SIG-M5 (cell line): ENCODE data around the gene NKAIN4.

ENCODE experiments used
- DNase-seq: peaks from one replicate; lab custom pipeline; 2025; lab: John Stamatoyannopoulos, UW

NKAIN4 gene

GRCh38 chr20:63254232-63254605, at the start of gene NKAIN4:
TSS of gene NKAIN4 (minus strand) at chr20:63254463. CDS start at chr20:63254450, 13 bp downstream.
- DNase-seq, result no peak

GRCh38 chr20:63303095-63303666, 48.9 kb upstream of the NKAIN4 start:
- no peak for DNase-seq

DNA sequence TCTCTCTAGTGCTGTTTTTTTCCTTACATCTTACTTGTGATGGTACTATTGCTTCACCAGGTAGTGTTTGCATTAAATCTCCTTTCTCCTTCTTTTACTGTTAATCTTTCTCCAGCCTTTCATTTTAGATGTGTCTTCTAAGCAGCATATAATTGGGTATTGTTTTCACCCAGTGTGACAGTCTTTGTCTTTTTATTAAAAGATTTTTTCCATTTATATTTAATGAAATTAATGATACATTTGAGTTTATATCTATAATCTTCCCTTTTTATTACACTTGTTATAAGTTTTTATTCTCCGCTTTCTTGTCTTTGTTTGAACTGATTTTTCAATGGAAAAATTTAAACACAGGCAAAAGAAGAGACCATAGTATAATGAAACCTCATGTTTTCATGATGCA, 47.4 kb upstream of the NKAIN4 start:
- no peak for DNase-seq

DNA sequence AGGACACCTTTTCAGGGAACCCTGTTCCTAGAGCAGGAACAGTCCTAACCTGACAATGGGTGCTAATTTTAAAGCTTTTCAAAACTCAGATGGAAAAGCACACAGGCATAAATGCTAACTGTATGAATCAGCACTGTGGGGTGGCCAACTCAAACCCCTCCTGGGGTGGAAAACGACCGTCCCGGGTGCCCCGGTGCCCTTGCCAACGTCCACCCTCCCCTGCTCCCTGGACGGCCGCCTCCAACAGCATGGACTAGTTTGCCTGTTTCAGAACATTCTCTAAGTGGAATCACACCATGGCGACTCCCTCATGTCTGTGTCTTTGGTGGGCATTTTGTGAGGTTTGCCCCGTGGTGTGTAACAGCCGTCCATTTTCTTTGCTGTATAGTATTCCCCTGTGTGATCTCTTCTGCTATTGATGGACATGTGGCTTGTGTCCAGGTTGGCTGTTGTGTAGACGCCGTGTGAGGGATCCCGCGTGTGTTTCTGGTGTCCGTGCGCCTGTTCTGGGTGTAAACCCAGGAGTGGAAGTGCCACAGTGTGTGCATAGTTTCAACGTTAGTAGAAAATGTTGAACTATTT, 44.6 kb upstream of the NKAIN4 start:
- no peak for DNase-seq

DNA sequence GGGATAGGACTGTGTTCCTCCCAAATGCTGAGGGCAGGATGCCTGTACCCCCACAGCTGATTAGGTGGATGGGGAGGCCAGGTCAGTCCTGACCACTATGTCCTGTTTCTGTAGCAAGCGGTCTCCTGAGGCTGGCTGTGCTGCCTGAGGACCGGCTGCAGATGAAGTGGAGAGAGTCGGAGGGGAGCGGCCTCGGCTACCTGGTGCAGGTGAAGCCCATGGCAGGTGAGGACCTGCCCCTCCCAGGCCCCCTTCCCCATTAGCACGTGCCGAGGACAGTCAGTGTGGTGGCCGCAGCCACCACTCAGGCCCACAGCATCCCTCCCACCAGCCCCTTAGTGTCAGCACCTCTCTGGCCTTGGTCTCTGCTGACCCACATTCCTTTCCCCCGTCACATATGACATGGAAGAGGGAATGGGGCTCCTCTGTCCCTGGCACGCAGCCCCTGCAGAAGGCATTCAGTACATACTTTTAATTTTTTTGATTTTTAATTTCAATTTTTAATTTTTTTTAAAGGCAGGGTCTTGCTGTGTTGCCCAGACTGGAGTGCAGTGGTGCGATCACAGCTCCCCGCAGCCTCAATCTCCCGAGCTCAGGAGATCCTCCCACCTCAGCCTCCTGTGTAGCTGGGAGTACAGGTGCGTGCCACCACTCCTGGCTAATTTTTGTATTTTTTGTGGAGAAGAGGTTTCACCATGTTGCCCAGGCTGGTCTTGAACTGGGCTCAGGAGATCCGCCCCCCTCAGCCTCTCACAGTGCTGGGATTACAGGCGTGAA, 43.7 kb upstream of the NKAIN4 start:
- DNase-seq, result no peak

DNA sequence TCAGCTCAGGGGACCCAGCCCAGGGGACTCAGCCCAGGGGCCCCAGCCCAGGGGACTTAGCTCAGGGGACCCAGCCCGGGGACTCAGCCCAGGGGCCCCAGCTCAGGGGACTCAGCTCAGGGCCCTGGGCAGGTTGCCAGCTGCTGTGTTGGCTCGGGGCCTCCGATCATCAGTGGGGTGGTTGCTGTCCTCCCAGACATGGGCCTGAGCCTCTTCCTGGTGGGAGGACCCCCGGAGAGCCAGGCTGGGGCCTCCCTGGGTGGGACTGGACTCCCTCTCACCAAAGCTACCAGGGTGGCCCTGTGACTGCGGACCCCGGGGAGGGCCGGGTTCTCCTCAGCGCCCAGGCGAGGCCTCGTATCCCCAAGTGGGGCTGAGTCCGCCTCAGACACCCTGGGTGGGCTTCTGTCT, 43.1 kb upstream of the NKAIN4 start:
- no peak for DNase-seq

- no peak for DNase-seq
Observed at GRCh38 chr20:63296531-63297299, 42.5 kb upstream of the NKAIN4 start.

- no peak for DNase-seq
Observed at GRCh38 chr20:63295846-63296245, 41.6 kb upstream of the NKAIN4 start.

DNA sequence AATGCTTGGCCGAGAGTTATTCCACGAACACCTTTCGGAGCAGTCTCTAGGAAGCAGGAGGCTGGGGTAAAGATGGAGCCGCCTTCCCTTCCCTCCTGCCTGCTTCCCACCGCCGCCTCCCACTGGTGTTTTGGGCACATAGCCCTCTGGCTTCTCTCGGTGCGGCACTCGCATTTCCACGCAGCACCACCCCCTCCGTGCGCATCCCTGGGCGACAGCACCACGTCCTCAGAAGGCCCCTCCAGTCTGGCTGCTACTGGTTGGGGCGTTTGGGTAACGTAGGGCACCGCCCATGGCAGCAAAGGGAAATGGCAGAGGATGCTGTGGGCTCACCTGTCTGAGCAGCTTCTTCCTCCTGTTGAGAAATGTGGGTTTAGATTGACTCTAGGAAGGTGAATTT, 41.2 kb upstream of the NKAIN4 start:
- DNase-seq, result no peak

- no peak for DNase-seq
Observed at GRCh38 chr20:63295018-63295417, 40.8 kb upstream of the NKAIN4 start.

GRCh38 chr20:63294536-63294900, 40.3 kb upstream of the NKAIN4 start:
- DNase-seq, result no peak

DNA sequence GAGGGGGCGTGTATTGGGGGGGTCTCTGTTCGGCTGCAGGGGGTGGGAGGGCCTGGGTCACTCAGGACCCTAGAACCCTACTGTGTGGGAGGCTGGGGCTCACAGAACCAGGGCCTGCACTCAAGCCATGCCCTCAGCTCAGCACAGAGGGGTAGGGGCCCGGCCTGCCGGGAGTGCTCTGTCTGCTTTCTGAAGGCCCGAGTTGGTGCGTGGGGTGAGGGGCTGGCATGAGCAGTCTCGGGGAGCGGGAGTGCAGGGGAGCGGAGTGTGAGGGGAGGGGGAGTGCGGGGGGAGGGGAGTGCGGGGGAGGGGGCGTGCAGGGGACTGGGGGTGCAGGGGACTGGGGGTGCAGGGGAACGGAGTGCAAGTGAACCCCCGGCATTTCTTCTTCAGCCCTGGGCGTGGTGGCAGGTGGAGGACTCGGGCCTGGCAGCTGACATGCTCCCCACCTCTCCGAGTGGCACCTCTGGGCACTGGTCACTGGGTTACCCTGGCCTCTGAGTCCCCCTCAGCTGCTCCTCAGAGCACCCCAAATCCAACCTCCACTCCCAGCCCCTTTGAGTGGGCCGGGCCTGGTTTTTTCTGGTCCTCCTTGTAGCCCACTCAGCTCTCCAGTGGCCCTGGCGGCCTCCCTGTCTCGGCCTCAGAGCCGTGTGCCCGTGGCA, 39.7 kb upstream of the NKAIN4 start:
- DNase-seq, result no peak

GRCh38 chr20:63293456-63293855, 39.2 kb upstream of the NKAIN4 start:
- DNase-seq, result no peak

DNA sequence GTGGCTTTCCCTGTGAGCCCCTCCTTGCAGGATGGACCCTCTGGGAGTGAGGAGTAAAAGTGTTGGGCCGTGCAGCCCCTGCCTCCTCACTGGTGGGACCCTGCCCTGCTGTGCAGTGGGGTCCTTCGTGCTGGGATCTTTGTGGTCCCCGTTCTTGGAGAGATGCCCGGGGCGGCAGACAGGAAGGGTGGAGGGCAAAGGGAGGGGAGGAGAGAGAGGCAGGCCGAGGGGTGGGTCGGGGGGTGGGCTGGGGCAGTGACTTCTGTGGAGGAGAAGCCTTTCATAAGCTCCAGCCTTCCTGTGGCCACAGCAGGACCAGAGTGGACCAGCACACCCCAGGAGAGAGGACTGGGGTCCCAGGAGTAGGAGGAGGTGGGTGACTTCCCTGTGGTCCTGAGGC, 38.6 kb upstream of the NKAIN4 start, which contains the start of gene COL20A1:
Gene COL20A1, plus strand, starts transcription at position 283 of the 400 bp plus-strand sequence. CDS start 1,922 bp downstream, outside the sequence.
- no peak for DNase-seq

GRCh38 chr20:63292292-63292701, 38.0 kb upstream of the NKAIN4 start:
- DNase-seq, result no peak

DNA sequence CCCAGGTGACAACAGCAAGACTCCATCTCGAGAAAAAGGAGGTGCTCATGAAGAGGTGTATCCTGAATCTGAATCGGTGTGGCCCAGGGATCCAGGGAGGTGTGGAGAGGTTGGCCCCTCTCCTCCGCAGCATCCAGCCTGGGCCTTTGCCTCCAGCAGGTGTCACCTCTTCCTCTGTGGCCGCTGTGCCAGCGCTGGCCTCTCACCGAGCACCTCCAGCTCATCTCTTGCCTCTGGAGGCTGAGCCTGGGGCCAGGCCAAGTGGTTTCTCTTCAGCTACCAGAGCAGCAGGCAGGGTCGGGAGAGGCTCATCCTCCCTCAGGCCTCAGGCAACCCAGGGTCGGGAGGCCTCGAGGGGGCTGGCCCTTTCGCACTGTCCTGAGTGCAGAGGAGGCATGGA, 37.5 kb upstream of the NKAIN4 start:
- DNase-seq, result no peak

- DNase-seq, result no peak
Observed at GRCh38 chr20:63290677-63291472, 36.6 kb upstream of the NKAIN4 start.

- no peak for DNase-seq
Observed at GRCh38 chr20:63290136-63290676, 35.9 kb upstream of the NKAIN4 start.

DNA sequence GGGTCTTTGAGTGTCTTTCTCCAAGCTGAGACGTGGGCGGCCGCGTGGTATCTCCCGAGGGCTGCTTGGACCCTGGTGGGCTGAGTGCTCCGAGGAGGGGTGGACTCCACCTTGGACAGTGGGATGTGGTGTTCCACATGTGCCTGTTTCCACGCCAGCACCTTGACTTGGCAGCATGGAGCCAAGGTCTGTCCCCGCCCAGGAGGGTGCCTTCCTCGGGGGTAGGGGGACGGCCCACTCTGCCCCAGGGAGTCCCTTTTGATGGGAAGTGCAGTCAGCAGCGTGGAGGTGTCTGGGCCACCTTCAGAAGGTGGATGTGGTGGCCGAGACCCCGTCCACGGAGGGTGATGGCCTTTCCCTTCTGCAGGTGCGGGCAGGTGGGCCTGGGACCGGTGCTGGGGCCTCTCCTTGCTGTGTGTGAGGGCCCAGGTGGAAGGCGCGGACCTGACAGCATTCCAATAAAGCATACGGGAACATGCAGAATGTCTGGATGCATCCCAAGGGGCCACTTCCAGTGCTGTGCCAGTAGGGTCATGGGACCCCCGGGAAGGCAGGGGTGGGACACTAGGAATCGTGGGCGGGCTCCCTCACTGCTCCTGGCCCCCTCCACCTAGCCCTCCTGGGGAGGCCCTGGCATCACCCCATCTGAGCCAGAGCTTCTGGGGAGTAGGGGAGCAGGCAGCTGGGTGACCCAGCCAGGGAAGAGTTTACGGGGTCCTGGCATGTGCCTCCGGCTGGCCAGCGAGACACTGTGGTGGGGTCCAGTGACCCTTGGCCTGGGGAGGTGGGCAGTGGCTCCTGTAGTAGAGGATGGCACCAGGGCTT, 35.3 kb upstream of the NKAIN4 start:
- no peak for DNase-seq
